Neural cell (in vitro differentiated cells): Measurements from ENCODE around the gene IFT43. TPM values are rescaled to one million over a fixed set of nuclear protein-coding genes. Genes with fewer than 3 reads are reported as not detected.

Source experiments
- H2AFZ ChIP-seq: fragments of 200-600, 300-800 bp; sonication (generic), shearing (Covaris generic); 2 replicates; pipeline ENCODE4 v1.6.0; 2014; ENCODE audit warnings: low read depth, mild to moderate bottlenecking, antibody characterized with exemption, low read length, moderate library complexity
- H3F3A ChIP-seq: fragments of 200-600 bp; shearing (Covaris generic); 2 replicates; pipeline ENCODE4 v1.6.1; 2016; ENCODE audit warnings: mild to moderate bottlenecking, moderate library complexity, mixed read lengths, antibody characterized with exemption, low read length; ENCODE audit not compliant: insufficient read depth, poor library complexity, severe bottlenecking
- H3K27ac ChIP-seq: fragments of 200-600, 300-800 bp; sonication (generic), shearing (Covaris generic); 2 replicates; pipeline ENCODE4 v1.5.1; 2014; ENCODE audit warnings: mild to moderate bottlenecking, low read length, moderate library complexity
- H3K27me3 ChIP-seq: fragments of 300-800, 200-600 bp; sonication (generic), shearing (Covaris generic); 2 replicates; pipeline ENCODE4 v1.6.0; 2014; ENCODE audit warnings: mild to moderate bottlenecking, low read depth, low read length, moderate library complexity; ENCODE audit not compliant: insufficient read depth
- H3K36me3 ChIP-seq: fragments of 300-800, 200-600 bp; sonication (generic), shearing (Covaris generic); 2 replicates; pipeline ENCODE4 v1.5.1; 2014; ENCODE audit warnings: mild to moderate bottlenecking, antibody characterized with exemption, low read length, moderate library complexity; ENCODE audit not compliant: insufficient read depth
- H3K4me2 ChIP-seq: fragments of 300-800, 200-600 bp; sonication (generic), shearing (Covaris generic); 2 replicates; pipeline ENCODE4 v1.6.0; 2014; ENCODE audit warnings: mild to moderate bottlenecking, low read length
- H3K4me3 ChIP-seq: fragments of 300-800, 200-600 bp; sonication (generic), shearing (Covaris generic); 2 replicates; pipeline ENCODE4 v1.5.1; 2014; ENCODE audit warnings: mild to moderate bottlenecking, low read length, moderate library complexity
- H3K79me2 ChIP-seq: fragments of 200-600 bp; shearing (Covaris generic); replicated peaks from 2 replicates; pipeline ENCODE4 v1.6.0; 2014; ENCODE audit warnings: mild to moderate bottlenecking, low read length, moderate library complexity; ENCODE audit not compliant: insufficient read depth
- H3K9ac ChIP-seq: fragments of 300-800, 200-600 bp; sonication (generic), shearing (Covaris generic); 2 replicates; pipeline ENCODE4 v1.6.1; 2016; ENCODE audit warnings: mild to moderate bottlenecking, low read length, mixed read lengths
- H3K9me2 ChIP-seq: fragments of 200-600 bp; shearing (Covaris generic); 2 replicates; pipeline ENCODE4 v1.6.1; 2016; ENCODE audit warnings: mild to moderate bottlenecking, low read length, mixed read lengths; ENCODE audit not compliant: insufficient read depth
- H3K9me3 ChIP-seq: fragments of 200-600, 300-800 bp; sonication (generic), shearing (Covaris generic); 2 replicates; pipeline ENCODE4 v1.6.1; 2016; ENCODE audit warnings: mild to moderate bottlenecking, mixed run types, low read length, moderate library complexity, mixed read lengths
- H4K20me1 ChIP-seq: fragments of 200-600 bp; shearing (Covaris generic); 2 replicates; pipeline ENCODE4 v1.6.1; 2016; ENCODE audit warnings: mild to moderate bottlenecking, mixed run types; ENCODE audit not compliant: insufficient read depth
- CTCF ChIP-seq: fragments of 450-650 bp; IDR thresholded peaks from 2 replicates; pipeline ENCODE4 v1.5.1; 2014; ENCODE audit warnings: antibody characterized with exemption, mild to moderate bottlenecking, moderate library complexity; ENCODE audit not compliant: poor library complexity, severe bottlenecking
- EP300 ChIP-seq: fragments of 450-650 bp; conservative IDR thresholded peaks from 2 replicates; pipeline ENCODE4 v1.6.1; 2014; ENCODE audit warnings: antibody characterized with exemption, mild to moderate bottlenecking, moderate library complexity; ENCODE audit not compliant: poor library complexity, severe bottlenecking
- EZH2 ChIP-seq: fragments of 200-600, 300-800 bp; shearing (Covaris generic), sonication (generic); IDR thresholded peaks from 2 replicates; pipeline ENCODE4 v1.6.1; 2014; ENCODE audit warnings: antibody characterized with exemption, low read length, borderline replicate concordance, mild to moderate bottlenecking; ENCODE audit not compliant: insufficient read depth, poor library complexity, severe bottlenecking
- MXI1 ChIP-seq: fragments of 450-650 bp; conservative IDR thresholded peaks from 2 replicates; pipeline ENCODE4 v1.6.1; 2014; ENCODE audit warnings: antibody characterized with exemption, mild to moderate bottlenecking; ENCODE audit not compliant: poor library complexity, severe bottlenecking
- POLR2AphosphoS5 ChIP-seq: IDR thresholded peaks from 2 replicates; pipeline ENCODE4 v1.6.1; 2012
- RAD21 ChIP-seq: fragments of 450-650 bp; conservative IDR thresholded peaks from 2 replicates; pipeline ENCODE4 v1.6.1; 2014; ENCODE audit warnings: antibody characterized with exemption, mild to moderate bottlenecking, moderate library complexity
- SMC3 ChIP-seq: fragments of 450-650 bp; conservative IDR thresholded peaks from 2 replicates; pipeline ENCODE4 v1.6.1; 2014; ENCODE audit warnings: antibody characterized with exemption, mild to moderate bottlenecking, moderate library complexity; ENCODE audit not compliant: poor library complexity
- TAF1 ChIP-seq: IDR thresholded peaks from 2 replicates; pipeline ENCODE4 v1.6.1; 2012; ENCODE audit warnings: low read depth
- polyA plus RNA-seq: library from polyadenylated mRNA; depleted of rRNA; stranded (reverse); fragments of >200 nt; gene quantifications from 2 replicates; pipeline ENCODE4 v1.2.3, GENCODE V29; 2014
- TF ChIP-seq, protein P1 (sequence below): IDR thresholded peaks from 2 replicates; pipeline ENCODE4 v1.6.1; 2012; ENCODE audit warnings: borderline replicate concordance

IFT43 gene
- polyA plus RNA-seq, 1 donor from 2014 or later: 102 TPM

- H3K36me3 ChIP-seq: peaks cover 9% of the 10 kb centered on the region
- H2AFZ ChIP-seq: no peak overlapping the region
- H3F3A ChIP-seq: no peaks in the 10 kb centered on the region
- H3K9me3 ChIP-seq: no peaks in the 10 kb centered on the region
- H3K9ac ChIP-seq: no peak overlapping the region
- no peaks in the 10 kb centered on the region for H3K79me2 ChIP-seq
- H3K27me3 ChIP-seq: no peaks in the 10 kb centered on the region
- no peak overlapping the region for H3K27ac ChIP-seq
- H3K4me2 ChIP-seq: no peak overlapping the region
- H3K4me3 ChIP-seq: no peak overlapping the region
- no peaks in the 10 kb centered on the region for H4K20me1 ChIP-seq
- no peaks in the 10 kb centered on the region for H3K9me2 ChIP-seq
- no peak for TF ChIP-seq RAD21
- no peak for TF ChIP-seq POLR2AphosphoS5
- TF ChIP-seq MXI1: no peak
- no peak for TF ChIP-seq CTCF
- TF ChIP-seq EZH2: no peak
- TF ChIP-seq SMC3: no peak
- no peak for TF ChIP-seq EP300
- TF ChIP-seq, protein P1, sequence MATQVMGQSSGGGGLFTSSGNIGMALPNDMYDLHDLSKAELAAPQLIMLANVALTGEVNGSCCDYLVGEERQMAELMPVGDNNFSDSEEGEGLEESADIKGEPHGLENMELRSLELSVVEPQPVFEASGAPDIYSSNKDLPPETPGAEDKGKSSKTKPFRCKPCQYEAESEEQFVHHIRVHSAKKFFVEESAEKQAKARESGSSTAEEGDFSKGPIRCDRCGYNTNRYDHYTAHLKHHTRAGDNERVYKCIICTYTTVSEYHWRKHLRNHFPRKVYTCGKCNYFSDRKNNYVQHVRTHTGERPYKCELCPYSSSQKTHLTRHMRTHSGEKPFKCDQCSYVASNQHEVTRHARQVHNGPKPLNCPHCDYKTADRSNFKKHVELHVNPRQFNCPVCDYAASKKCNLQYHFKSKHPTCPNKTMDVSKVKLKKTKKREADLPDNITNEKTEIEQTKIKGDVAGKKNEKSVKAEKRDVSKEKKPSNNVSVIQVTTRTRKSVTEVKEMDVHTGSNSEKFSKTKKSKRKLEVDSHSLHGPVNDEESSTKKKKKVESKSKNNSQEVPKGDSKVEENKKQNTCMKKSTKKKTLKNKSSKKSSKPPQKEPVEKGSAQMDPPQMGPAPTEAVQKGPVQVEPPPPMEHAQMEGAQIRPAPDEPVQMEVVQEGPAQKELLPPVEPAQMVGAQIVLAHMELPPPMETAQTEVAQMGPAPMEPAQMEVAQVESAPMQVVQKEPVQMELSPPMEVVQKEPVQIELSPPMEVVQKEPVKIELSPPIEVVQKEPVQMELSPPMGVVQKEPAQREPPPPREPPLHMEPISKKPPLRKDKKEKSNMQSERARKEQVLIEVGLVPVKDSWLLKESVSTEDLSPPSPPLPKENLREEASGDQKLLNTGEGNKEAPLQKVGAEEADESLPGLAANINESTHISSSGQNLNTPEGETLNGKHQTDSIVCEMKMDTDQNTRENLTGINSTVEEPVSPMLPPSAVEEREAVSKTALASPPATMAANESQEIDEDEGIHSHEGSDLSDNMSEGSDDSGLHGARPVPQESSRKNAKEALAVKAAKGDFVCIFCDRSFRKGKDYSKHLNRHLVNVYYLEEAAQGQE: no peak
- no peak for TF ChIP-seq TAF1
Measured at GRCh38 chr14:75995372-75996041, 9.9 kb downstream of the IFT43 start.

- no peaks in the 10 kb centered on the region for H3K9me2 ChIP-seq
- H3K79me2 ChIP-seq: no peaks in the 10 kb centered on the region
- H3K9me3 ChIP-seq: no peaks in the 10 kb centered on the region
- peaks cover 9% of the 10 kb centered on the region for H3K36me3 ChIP-seq
- no peak overlapping the region for H3K27ac ChIP-seq
- no peaks in the 10 kb centered on the region for H3K27me3 ChIP-seq
- H3K4me3 ChIP-seq: no peak overlapping the region
- no peaks in the 10 kb centered on the region for H3F3A ChIP-seq
- H3K9ac ChIP-seq: no peak overlapping the region
- TF ChIP-seq MXI1 (no peak), EZH2 (no peak), EP300 (no peak), RAD21 (no peak), SMC3 (no peak), POLR2AphosphoS5 (no peak), CTCF (no peak), TAF1 (no peak)
- TF ChIP-seq, protein P1: no peak
- no peak overlapping the region for H2AFZ ChIP-seq
- H3K4me2 ChIP-seq: no peak overlapping the region
- H4K20me1 ChIP-seq: no peaks in the 10 kb centered on the region
Measured at GRCh38 chr14:75996488-75996887, 10.9 kb downstream of the IFT43 start.
